DND-41 (cell line): ENCODE data around the gene PHTF1.

Experiments used
- CTCF ChIP-seq: IDR thresholded peaks from 2 replicates; pipeline ENCODE4 v1.5.1; 2012; ENCODE audit warnings: borderline replicate concordance, low read length, moderate library complexity, mild to moderate bottlenecking; ENCODE audit not compliant: poor library complexity, severe bottlenecking; ENCODE audit errors: extremely low read depth
- EZH2 ChIP-seq: IDR thresholded peaks from 3 replicates; pipeline ENCODE4 v1.6.1; 2012; ENCODE audit warnings: borderline replicate concordance, low read depth, mild to moderate bottlenecking, moderate library complexity, low read length, inconsistent platforms; ENCODE audit not compliant: severe bottlenecking

GRCh38 chr1:113659556-113659955, 99.7 kb downstream of the PHTF1 start:
- TF ChIP-seq CTCF = no peak
- TF ChIP-seq EZH2 = no peak
